ENCODE data around the gene SORCS2.

DNA sequence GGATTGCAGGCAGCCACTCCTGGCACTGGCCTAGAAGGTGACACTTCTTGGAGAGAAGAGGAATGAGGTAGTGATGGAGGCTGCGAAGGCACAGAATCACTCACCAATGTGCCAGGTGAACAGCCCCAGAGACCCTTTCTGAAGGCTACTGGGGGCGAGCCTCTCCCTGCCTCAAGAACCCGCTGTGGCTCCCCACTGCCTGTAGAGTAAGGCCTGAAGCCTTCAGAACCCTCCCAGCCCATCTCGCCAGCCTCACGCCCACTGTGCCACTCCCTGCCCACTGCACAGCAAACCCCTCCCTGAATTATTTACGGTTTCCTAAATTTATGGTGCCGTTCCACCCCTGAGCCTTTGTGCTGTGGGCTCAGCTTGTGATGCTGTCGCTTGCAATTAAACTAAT lies 24.2 kb upstream of the SORCS2 start:
- TF ChIP-seq POLR2A (IDR thresholded peaks at IDR 0.05; ENCODE audit: low read length) (no peak), GATA1 (IDR thresholded peaks at IDR 0.05; ENCODE audit: low read depth, low read length) (no peak)
